COLO829 (cell line): ENCODE measurements around the gene CABLES2.

Experiments used
- DNase-seq: peaks from one replicate; pipeline ENCODE4 v3.0.0; 2012; ENCODE audit warnings: low spot score

The CABLES2 gene

GRCh38 chr20:62361799-62362589, 45.1 kb downstream of the CABLES2 start:
- no peak for DNase-seq

GRCh38 chr20:62360854-62361798, 46.0 kb downstream of the CABLES2 start:
- no peak for DNase-seq

- DNase-seq, result no peak
Observed at GRCh38 chr20:62359491-62360121, 47.5 kb downstream of the CABLES2 start.

GRCh38 chr20:62359043-62359490, 48.0 kb downstream of the CABLES2 start:
- no peak for DNase-seq

- no peak for DNase-seq
Observed at GRCh38 chr20:62358171-62359042, 48.7 kb downstream of the CABLES2 start.

- DNase-seq, result no peak
Observed at GRCh38 chr20:62357681-62358080, 49.4 kb downstream of the CABLES2 start.

GRCh38 chr20:62357187-62357667, 49.9 kb downstream of the CABLES2 start:
- no peak for DNase-seq

GRCh38 chr20:62356589-62357186, 50.4 kb downstream of the CABLES2 start:
- DNase-seq, result no peak

- no peak for DNase-seq
Observed at GRCh38 chr20:62355878-62356588, 51.1 kb downstream of the CABLES2 start.

- no peak for DNase-seq
Observed at GRCh38 chr20:62355516-62355877, 51.6 kb downstream of the CABLES2 start.

GRCh38 chr20:62354811-62355341, 52.2 kb downstream of the CABLES2 start:
- DNase-seq, result no peak

- DNase-seq, result no peak
Observed at GRCh38 chr20:62354031-62354808, 52.9 kb downstream of the CABLES2 start.

- DNase-seq, result no peak
Observed at GRCh38 chr20:62353289-62354030, 53.6 kb downstream of the CABLES2 start.

GRCh38 chr20:62352402-62353288, 54.4 kb downstream of the CABLES2 start:
- DNase-seq, result no peak

- DNase-seq, result no peak
Observed at GRCh38 chr20:62351469-62352401, 55.4 kb downstream of the CABLES2 start.
